Fibroblast of skin of abdomen (primary cell): ENCODE data around the gene TKFC.

Source experiments
- DNase-seq: peaks from one replicate; pipeline ENCODE4 v3.0.0-alpha.2; 2013

The TKFC gene

GRCh38 chr11:61325649-61326414, 7.2 kb upstream of the TKFC start:
- DNase-seq, result no peak

- peak; percentile 41 for DNase-seq
These were observed 5.4 kb upstream of the TKFC start for GRCh38 chr11:61327669-61328071.

DNA sequence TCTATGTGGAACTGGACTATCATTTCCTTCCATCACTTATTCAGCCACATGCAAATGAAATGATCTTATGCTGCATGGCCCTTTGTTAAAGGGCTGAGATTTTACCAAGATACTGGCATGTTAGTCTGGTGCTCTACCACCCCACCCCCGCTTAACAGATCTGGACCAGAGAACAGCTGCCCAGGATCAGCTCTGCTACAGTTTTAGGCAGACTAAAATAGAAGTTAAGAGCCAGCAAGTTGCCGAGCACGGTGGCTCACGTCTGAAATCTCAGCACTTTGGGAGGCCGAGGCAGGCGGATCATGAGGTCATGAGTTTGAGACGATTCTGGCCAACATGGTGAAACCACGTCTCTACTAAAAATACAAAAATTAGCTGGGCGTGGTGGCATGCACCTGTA, 4.7 kb upstream of the TKFC start:
- DNase-seq, result no peak

- DNase-seq, result no peak
These were observed 3.2 kb upstream of the TKFC start for GRCh38 chr11:61329871-61330270.

GRCh38 chr11:61331651-61332050, 1.4 kb upstream of the TKFC start:
- DNase-seq, result no peak

DNA sequence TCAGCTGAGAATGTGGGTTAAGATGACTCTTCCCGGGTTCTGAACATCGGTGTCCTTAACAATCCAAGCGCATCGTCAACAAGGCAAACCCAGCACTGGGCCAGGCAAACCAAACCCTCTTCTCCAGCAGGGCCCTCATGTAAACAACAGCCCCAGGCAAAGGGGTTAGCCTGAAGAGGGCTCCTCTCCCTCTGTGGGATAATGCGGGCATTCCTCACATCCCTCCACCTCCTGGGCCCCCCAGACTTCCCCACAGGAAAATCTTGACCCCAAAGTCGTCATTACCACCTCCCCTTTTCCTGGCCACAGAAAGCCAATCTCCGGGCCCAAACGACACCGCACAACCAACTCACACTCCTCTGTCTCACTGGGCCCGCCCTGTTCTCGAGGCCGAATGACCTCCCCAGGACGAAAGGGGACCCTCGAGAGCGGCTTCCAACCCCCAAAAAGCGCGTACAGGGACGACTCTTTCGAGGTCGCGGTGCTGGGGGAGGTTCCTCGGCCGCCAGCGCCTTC, 689 bp upstream of the TKFC start:
- peak; percentile 20 for DNase-seq

DNA sequence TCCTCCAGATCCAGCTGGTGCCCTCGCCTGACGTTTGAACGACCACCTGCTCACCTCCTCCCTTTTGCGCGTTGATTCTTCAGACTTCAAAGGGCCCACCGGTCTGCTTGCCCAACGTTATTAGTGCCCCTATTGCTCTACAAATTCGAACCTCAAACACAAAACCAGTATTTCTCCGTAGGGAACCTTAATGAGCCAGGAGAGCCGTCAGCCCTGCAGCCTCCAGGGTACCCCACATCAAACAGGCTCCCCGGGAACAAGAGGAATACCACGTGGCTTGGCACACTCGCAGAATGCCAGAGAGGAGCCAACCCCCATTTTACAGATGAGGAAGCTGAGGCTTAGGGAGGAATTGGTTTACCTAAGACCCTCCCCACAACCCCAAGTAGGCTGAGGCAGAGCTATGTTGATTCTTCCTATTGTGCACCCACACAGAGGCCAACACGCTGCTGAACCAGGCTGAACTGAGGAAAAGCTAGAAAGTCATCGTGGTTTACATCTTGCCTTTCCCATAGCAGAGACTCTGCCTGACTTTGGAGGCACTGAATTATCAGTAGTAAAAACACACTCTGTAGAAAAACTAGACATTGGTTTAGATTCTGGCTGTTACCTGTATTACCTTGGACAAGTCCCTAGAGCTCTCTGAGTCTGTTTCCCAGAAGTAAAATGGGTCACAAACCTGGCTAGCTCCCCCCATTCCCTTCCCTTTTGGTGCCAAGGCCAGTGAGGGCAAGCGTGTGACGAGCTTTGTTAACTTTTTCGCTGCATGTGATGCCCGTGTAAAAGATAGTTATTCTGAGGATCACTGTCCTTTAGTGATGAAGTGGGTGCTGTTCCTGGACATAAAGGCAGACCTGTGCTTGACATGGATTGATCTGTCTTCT, 764 bp downstream of the TKFC start:
- no peak for DNase-seq

DNA sequence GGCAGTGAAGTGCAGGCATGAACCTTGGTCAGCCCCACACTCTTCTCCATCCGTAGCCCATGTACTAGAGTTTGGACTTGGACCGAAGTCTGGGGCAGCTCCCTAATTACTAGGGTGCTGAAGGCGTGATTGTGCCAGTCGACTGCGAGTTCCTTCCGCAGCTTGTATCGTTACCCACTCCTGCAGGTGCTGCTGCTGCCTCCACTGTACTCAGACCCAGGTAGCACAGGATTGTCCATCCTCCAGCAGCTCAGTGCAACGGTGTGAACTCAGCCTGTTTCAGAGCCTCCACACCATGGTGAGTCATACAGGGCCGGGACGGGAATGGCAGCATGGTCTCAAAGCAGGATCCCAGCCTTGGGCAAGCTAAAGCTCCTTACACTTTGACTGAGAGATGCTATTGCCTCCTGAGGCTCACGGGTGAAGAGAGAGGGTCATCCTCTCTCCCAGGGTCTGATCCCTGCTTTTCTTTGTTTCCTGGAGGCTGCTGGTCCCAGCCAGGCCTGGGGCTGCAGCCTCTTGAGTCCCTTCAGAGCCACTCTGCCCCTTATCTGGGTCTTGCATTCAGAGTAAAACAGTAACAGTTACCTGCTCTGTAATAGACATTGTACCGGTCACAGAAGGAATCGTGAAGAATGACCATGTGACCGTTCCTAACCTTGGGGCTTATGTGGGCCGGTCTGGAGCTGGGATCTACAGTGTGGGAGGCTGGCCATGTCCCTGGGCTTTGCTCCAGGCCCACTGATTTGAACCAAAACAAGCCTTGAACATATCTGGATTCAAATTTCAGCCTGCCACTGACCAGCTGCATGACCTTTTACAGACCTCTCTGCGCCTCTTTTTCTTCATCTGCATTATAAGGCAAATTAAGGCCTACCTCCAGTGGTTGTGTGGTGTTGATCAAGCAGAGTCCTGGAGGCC, 1.7 kb downstream of the TKFC start:
- DNase-seq, result peak; percentile 25

- no peak for DNase-seq
These were observed 2.3 kb downstream of the TKFC start for GRCh38 chr11:61335355-61335710.

- DNase-seq, result peak; percentile 69
These were observed 3.3 kb downstream of the TKFC start for GRCh38 chr11:61336171-61336935.

GRCh38 chr11:61337706-61338470, 4.9 kb downstream of the TKFC start:
- DNase-seq, result no peak

GRCh38 chr11:61338783-61339489, 5.9 kb downstream of the TKFC start:
- no peak for DNase-seq

GRCh38 chr11:61339490-61339878, 6.5 kb downstream of the TKFC start:
- DNase-seq, result no peak

GRCh38 chr11:61340979-61341378, 8.0 kb downstream of the TKFC start:
- no peak for DNase-seq

DNA sequence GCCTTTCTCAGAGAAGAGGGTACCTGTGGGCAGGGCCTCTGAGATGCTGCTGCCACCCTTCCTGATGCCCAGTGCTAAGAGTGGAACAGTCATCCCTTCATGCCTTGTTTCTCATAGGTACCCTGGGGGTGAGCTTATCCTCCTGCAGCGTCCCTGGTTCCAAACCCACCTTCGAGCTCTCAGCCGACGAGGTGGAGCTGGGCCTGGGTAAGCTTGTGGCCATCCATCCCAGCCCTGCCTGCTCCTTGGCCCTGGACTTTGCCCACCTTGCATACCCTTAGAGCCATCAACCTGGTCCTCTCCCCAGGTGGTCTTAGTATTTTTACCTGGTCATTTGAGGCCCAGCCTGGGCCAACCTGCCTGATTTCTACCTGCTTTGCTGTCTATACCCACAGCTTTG, 8.7 kb downstream of the TKFC start:
- no peak for DNase-seq

- DNase-seq, result no peak
These were observed 9.3 kb downstream of the TKFC start for GRCh38 chr11:61342207-61342803.

DNA sequence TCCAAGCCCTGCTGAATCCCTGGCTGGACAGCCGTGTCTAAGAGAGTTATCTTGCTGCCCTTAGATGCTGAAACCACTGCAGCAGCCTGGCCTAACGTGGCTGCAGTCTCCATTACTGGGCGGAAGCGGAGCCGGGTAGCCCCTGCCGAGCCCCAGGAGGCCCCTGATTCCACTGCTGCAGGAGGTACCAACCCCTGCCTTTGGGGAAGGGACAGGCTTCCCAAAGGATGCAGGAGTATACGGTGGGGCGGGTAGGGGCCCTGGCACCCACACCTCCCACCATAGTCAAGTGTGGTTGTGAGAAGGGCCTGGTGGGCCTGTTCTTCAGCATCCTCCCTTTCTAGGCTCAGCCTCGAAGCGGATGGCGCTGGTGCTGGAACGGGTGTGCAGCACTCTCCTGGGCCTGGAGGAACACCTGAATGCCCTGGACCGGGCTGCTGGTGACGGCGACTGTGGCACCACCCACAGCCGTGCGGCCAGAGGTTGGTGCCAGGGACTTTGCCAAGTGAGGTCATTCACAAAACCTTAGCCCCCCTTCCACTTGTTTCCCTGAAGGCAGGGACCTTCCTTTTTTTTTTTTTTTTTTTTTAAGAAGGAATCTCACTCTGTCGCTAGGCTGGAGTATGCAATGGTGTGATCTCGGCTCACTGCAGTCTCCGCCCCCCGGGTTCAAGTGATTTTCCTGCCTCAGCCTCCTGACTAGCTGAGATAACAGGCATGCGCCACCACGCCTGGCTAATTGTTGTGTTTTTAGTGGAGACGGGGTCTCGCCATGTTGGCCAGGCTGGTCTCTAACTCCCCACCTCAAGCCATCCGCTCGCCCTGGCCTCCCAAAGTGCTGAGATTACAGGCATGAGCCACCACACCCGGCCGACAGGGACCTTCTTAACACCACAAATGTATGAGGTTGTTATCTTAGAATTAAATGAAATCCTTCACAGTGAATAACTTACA, 11.0 kb downstream of the TKFC start:
- DNase-seq, result no peak

GRCh38 chr11:61345170-61345610, 12.2 kb downstream of the TKFC start:
- no peak for DNase-seq
